Loucy (cell line): ENCODE data around the gene ZNF615.

Experiments
- H2AFZ ChIP-seq: fragments of 200-600 bp; sonication (generic); 2 replicates; pipeline ENCODE4 v1.6.0; 2016; ENCODE audit warnings: antibody characterized with exemption, mild to moderate bottlenecking, low read length, moderate library complexity
- H3F3A ChIP-seq: fragments of 200-600 bp; 2 replicates; pipeline ENCODE4 v1.6.0; 2016; ENCODE audit warnings: antibody characterized with exemption, low read depth, mild to moderate bottlenecking
- H3K27me3 ChIP-seq: fragments of 200-600 bp; sonication (generic); 2 replicates; pipeline ENCODE4 v1.6.1; 2014; ENCODE audit warnings: low read length, mild to moderate bottlenecking; ENCODE audit not compliant: insufficient read depth, poor library complexity, severe bottlenecking
- H3K36me3 ChIP-seq: fragments of 200-600 bp; sonication (generic); 2 replicates; pipeline ENCODE4 v1.6.1; 2016; ENCODE audit warnings: low read length; ENCODE audit not compliant: insufficient read depth
- H3K4me1 ChIP-seq: fragments of 200-600 bp; sonication (generic); 2 replicates; pipeline ENCODE4 v1.5.1; 2014; ENCODE audit warnings: low read length, mild to moderate bottlenecking; ENCODE audit not compliant: insufficient read depth, poor library complexity, severe bottlenecking
- H3K4me2 ChIP-seq: fragments of 200-600 bp; sonication (generic); 2 replicates; pipeline ENCODE4 v1.6.0; 2014; ENCODE audit warnings: antibody characterized with exemption, low read length, low read depth, mild to moderate bottlenecking; ENCODE audit not compliant: poor library complexity, severe bottlenecking
- H3K4me3 ChIP-seq: fragments of 200-600 bp; sonication (generic); 2 replicates; pipeline ENCODE4 v1.5.1; 2014; ENCODE audit warnings: low read length, mild to moderate bottlenecking, mixed read lengths; ENCODE audit not compliant: poor library complexity, severe bottlenecking
- H3K79me2 ChIP-seq: fragments of 200-600 bp; sonication (generic); 2 replicates; pipeline ENCODE4 v1.6.1; 2014; ENCODE audit warnings: low read length; ENCODE audit not compliant: insufficient read depth
- H3K9ac ChIP-seq: fragments of 200-600 bp; sonication (generic); 2 replicates; pipeline ENCODE4 v1.6.0; 2014; ENCODE audit warnings: mild to moderate bottlenecking, low read depth, low read length, moderate library complexity; ENCODE audit not compliant: poor library complexity, severe bottlenecking
- H3K9me2 ChIP-seq: fragments of 200-600 bp; sonication (generic); replicated peaks from 2 replicates; pipeline ENCODE4 v1.6.1; 2016; ENCODE audit warnings: low read depth, low read length, mixed read lengths
- H3K9me3 ChIP-seq: fragments of 200-600 bp; sonication (generic); 2 replicates; pipeline ENCODE4 v1.6.1; 2014; ENCODE audit warnings: mild to moderate bottlenecking, antibody characterized with exemption, low read length, low read depth; ENCODE audit not compliant: insufficient read depth
- H4K20me1 ChIP-seq: fragments of 200-600 bp; sonication (generic); 2 replicates; pipeline ENCODE4 v1.6.0; 2014; ENCODE audit warnings: antibody characterized with exemption, low read length, mild to moderate bottlenecking; ENCODE audit not compliant: insufficient read depth, poor library complexity, severe bottlenecking
- EZH2phosphoT487 ChIP-seq: fragments of 200-600 bp; IDR thresholded peaks from 2 replicates; pipeline ENCODE4 v1.6.1; 2018; ENCODE audit warnings: antibody characterized with exemption, mild to moderate bottlenecking, moderate library complexity, borderline replicate concordance
- TF ChIP-seq, protein P1 (sequence below): fragments of 200-600 bp; sonication (generic); conservative IDR thresholded peaks from 2 replicates; pipeline ENCODE4 v1.5.1; 2014; ENCODE audit warnings: mild to moderate bottlenecking, antibody characterized with exemption, low read length

The ZNF615 gene

DNA sequence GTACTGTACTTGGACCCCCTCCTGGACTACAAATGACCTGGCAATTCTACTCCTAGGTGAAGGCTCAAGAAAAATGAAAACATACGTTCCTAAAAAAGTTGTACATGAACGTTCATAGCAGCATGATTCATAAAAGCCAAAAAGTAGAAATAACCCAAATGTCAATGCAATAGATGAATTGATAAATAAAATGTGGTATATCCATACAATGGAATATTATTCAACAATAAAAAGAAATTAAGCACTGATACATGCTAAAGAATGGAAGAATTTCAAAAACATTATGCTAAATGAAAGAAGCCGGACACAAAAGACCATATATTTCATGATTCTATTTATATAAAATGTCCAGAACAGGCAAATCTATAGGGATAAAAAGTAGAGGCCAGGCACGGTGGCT, 31.2 kb upstream of the ZNF615 start:
- TF ChIP-seq EZH2phosphoT487 = no peak
- TF ChIP-seq, protein P1, sequence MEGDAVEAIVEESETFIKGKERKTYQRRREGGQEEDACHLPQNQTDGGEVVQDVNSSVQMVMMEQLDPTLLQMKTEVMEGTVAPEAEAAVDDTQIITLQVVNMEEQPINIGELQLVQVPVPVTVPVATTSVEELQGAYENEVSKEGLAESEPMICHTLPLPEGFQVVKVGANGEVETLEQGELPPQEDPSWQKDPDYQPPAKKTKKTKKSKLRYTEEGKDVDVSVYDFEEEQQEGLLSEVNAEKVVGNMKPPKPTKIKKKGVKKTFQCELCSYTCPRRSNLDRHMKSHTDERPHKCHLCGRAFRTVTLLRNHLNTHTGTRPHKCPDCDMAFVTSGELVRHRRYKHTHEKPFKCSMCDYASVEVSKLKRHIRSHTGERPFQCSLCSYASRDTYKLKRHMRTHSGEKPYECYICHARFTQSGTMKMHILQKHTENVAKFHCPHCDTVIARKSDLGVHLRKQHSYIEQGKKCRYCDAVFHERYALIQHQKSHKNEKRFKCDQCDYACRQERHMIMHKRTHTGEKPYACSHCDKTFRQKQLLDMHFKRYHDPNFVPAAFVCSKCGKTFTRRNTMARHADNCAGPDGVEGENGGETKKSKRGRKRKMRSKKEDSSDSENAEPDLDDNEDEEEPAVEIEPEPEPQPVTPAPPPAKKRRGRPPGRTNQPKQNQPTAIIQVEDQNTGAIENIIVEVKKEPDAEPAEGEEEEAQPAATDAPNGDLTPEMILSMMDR = no peak
- Histone ChIP-seq H3K9ac (no peak overlapping the region), H4K20me1 (no peaks in the 10 kb centered on the region), H3K9me2 (no peaks in the 10 kb centered on the region), H3F3A (no peaks in the 10 kb centered on the region), H3K79me2 (no peaks in the 10 kb centered on the region; the same call in 1 of the 2 replicates), H3K4me2 (no peak overlapping the region), H3K4me1 (peaks cover 9% of the 10 kb centered on the region), H3K4me3 (no peak overlapping the region), H3K9me3 (peaks cover 17% of the 10 kb centered on the region), H2AFZ (no peak overlapping the region), H3K27me3 (no peaks in the 10 kb centered on the region), H3K36me3 (peaks cover 70% of the 10 kb centered on the region)

DNA sequence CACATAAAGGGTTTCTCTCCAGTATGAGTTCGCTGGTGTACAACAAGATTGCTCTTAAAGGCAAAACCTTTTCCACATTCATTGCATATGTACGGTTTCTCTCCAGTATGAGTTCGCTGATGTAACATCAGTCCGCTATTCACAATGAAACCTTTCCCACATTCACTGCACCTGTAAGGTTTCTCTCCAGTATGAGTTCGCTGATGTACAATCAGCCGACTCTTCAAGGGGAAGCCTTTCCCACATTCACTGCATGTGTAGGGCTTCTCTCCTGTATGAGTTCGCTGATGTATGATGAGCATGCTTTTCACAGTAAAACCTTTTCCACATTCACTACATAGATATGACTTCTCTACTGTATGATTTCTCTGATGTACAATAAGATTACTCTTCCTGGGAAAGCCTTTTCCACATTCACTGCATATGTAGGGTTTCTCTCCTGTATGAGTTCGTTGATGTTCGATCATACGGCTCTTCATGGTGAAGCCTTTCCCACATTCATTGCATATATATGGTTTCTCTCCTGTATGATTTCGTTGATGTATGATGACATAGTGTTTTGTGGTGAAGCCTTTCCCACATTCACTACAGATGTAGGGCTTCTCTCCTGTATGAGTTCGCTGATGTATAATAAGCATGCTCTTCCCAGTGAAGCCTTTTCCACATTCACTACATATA, 26.2 kb upstream of the ZNF615 start:
- Histone ChIP-seq H3K79me2 (no peaks in the 10 kb centered on the region), H2AFZ (no peak overlapping the region), H3K4me1 (peaks cover under 1% of the 10 kb centered on the region), H3K36me3 (peaks cover 55% of the 10 kb centered on the region), H3K9me2 (no peaks in the 10 kb centered on the region), H3K4me3 (no peak overlapping the region), H3K9ac (no peak overlapping the region), H3K27me3 (no peaks in the 10 kb centered on the region), H3K4me2 (no peak overlapping the region), H3K9me3 (peaks cover 31% of the 10 kb centered on the region), H3F3A (no peaks in the 10 kb centered on the region; the same call in 1 of the 2 replicates), H4K20me1 (no peaks in the 10 kb centered on the region)
- no peak for TF ChIP-seq EZH2phosphoT487
- TF ChIP-seq, protein P1 = no peak

DNA sequence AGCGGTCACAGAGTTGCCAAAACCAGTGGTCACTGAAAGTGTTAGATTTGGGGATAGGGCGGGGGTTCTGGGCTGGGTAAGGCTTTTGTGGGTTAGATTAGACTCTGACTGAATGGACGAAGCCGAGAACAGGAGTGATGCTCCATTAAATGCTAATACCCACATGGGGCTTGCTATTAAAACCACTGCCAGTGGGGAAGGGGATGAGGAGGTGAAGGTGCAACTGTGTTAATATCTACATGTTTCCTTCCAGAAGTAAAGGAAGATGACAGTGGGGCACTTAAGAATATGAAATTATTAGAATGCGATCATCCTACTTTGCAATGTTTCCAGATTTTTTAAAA, 20.7 kb upstream of the ZNF615 start:
- H2AFZ ChIP-seq = peak overlapping the region; percentile 100
- H3K36me3 ChIP-seq = peaks cover 21% of the 10 kb centered on the region

More for the DNA sequence above, 20.7 kb upstream of the ZNF615 start:
- H3K4me3 ChIP-seq = peak overlapping the region; percentile 98
- no peaks in the 10 kb centered on the region for H3K9me2 ChIP-seq
- peaks cover 38% of the 10 kb centered on the region for H3K79me2 ChIP-seq
- peaks cover 14% of the 10 kb centered on the region for H3K4me1 ChIP-seq
- H3K4me2 ChIP-seq = peak overlapping the region; percentile 89
- TF ChIP-seq, protein P1 = no peak
- TF ChIP-seq EZH2phosphoT487 = no peak
- H4K20me1 ChIP-seq = no peaks in the 10 kb centered on the region
- no peaks in the 10 kb centered on the region for H3K27me3 ChIP-seq
- peaks cover 11% of the 10 kb centered on the region; the same call in 1 of the 2 replicates for H3K9me3 ChIP-seq
- peak overlapping the region; percentile 91 for H3K9ac ChIP-seq
- H3F3A ChIP-seq = no peaks in the 10 kb centered on the region; the same call in 1 of the 2 replicates
